Medulla oblongata (tissue), 1 donor: Measurements from ENCODE around the gene METTL16.

Experiments
- DNase-seq: peaks from one replicate; pipeline ENCODE4 v3.0.0-alpha.2; 2015; ENCODE audit errors: extremely low spot score

Gene METTL16

DNA sequence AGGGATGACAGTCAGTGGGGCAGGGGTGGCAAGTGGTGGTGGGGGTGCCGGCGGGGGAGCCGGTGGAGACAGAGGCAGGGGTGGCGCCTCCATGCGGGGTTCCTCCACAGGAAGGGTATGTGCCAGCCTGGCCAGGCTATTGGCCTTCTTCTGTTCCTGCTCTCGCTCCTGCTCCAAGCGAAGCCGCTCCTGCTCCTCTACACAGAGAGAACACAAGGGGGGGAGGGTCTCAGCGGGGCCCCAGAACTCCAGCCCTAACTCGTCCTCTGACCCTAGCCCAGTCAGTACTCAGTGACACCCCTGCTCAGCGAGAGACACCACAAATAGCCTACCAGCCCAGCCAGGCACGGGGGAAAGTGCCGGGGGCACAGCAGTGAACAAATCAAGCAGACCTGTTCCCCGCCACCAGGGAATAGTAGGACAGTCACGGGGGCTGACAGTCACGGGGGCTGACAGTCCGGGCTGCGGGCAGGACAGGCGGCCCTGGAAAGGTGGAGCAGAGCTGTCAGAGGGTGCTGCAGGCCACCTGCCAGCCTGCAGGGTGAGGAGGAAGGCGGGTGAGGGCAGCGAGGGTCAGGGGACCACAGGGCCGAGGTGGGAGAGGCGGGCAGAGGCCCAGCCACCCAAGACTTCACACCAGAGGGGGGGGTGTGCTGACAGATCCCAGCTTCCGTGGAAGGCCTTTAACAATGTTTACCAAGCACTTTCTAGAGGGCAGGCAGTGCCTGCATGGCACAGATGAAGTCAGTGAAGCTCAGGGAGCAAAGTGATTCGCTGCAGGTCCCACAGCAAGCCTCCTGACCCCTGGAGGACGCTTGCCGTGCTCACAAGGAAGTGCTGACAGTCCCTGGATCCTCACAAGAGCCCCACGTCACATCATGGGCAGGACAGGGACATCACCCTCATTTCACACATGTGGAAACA is 116.2 kb downstream of the METTL16 start:
- DNase-seq = no peak

GRCh38 chr17:2394775-2395201 is 116.9 kb downstream of the METTL16 start:
- DNase-seq = no peak

GRCh38 chr17:2393954-2394749 is 117.5 kb downstream of the METTL16 start:
- no peak for DNase-seq

GRCh38 chr17:2393174-2393953 is 118.3 kb downstream of the METTL16 start:
- DNase-seq = peak; percentile 94

DNA sequence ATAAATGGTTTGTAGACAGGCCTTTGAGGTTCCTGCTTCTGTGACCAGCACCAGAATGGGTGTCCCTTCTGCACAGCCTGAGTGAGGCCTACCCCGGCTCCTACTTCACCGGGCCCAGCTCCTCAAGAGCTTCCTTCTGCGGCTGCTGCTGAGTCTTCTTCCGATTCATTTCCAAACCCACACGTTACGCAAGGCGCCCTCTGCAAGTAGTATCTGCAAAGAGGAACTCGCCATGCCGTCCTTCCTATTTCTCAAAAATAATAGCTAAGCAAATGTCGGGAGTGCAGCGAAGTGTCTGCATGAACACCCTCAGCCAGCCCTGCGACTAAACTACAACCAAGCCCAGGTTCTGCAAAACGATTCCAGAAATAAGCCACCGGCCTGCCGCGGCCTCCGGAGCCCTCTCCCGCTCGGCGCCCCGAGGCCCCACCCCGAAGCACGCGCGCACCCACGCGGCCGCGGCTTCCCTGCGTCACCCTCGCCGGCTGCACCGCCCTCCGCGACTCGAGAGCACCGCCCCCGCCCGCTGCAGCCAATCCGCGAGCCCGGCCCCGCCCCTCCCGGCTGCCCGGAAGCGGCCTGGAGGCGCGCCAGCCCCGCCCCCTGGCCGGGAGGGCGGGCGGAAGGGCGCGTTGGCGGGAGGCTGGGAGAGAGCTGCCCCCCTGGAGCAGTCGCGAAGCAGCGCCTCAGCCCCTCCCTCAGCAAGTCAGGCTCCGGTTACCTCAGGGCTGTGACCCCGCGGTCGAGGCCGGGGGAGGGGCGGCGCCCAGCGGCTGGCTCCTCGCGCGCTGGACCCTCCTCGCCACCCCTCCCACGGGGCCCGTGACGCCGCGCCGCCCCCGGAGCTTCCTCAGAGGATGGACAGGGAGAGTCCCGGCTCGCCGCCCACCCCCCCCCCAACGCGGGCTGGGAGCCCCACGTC is 119.2 kb downstream of the METTL16 start:
- DNase-seq = peak; percentile 96

DNA sequence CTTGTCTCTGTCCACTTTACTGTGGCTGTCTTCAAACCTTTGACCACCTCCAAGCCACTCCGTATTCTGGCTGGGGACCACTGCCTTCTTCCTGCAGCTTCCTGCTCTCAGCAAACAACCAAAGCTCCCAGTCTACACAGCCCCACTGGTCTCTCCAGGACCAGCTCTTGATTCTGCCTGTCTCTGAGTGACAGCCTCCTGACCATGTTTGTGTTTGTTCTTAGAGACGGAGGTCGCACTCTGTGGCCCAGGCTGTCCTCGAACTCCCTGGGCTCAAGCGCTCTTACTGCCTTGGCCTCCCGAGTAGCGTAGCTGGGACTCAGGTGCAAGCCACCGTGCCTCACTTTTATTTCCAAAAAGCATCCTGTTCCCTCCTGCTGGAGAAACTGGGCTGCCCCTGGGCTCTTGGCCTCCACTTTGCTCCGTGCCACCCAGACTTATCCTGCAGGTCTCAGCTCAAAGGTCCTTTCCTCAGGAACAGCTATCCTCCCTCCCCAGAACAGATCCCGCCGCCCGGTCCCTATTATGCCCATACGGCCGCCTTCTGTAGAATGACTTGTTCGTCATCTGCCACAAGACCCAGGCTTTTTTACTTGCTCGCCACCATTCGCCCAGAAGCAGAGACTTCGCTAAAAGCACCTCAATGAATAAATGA is 120.0 kb downstream of the METTL16 start:
- DNase-seq = no peak

- no peak for DNase-seq
Observed at GRCh38 chr17:2390199-2390836, 121.4 kb downstream of the METTL16 start.

DNA sequence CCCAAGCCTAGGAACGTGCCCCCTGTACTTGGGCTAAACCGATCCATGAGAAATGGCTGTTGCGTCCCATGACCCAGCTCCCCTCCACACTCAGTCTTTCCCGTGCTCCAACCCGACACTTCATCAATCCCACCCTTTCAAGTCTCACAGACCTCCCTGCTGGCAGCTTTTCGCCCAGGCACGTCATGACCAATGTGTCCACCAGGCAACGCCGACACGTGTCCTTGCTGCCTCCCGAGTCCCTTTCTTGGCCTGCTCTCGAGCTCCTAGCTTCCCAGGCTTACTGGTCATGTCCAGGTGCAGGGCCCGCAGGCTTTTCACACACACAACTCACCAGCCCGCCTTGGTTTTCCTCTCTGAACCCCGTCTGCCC is 123.0 kb downstream of the METTL16 start:
- DNase-seq = no peak

GRCh38 chr17:2388020-2388682 is 123.5 kb downstream of the METTL16 start:
- DNase-seq = no peak

GRCh38 chr17:2387086-2388019 is 124.3 kb downstream of the METTL16 start:
- no peak for DNase-seq

- no peak for DNase-seq
Observed at GRCh38 chr17:2386400-2387085, 125.1 kb downstream of the METTL16 start.

GRCh38 chr17:2385240-2386210 is 126.2 kb downstream of the METTL16 start:
- DNase-seq = no peak

DNA sequence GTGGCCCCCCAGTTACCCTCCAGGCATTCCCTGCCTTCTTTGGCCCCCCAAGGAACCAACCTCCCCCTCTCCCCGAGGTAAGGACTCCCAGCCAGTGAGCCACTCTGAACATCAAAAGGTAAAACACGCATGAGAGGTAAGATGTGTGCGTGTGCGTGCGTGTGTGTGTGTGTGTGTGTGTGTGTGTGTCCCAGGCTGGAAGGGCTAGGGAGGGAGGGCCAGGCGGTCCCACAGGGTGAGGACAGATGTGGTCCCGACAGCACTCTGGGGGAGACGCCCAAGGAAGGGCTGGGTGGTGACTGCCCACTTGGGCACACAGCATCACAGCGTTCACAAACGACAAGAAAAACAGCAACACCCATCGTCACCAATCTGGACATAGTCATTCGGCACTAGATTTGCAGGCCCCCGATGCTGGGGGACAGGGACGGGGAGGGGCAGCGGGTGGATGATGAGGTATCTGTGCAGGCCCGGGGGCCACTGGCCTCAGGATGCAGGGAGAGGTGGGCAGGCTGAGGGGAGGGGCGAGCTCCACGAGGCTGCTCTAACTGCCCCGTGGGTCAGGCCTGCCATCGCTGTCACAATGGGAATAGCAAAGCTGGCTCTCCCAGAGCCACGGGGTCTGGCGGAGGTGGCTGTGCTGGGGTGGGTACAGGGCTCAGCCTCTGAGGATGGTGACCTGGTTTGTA is 127.1 kb downstream of the METTL16 start:
- no peak for DNase-seq

DNA sequence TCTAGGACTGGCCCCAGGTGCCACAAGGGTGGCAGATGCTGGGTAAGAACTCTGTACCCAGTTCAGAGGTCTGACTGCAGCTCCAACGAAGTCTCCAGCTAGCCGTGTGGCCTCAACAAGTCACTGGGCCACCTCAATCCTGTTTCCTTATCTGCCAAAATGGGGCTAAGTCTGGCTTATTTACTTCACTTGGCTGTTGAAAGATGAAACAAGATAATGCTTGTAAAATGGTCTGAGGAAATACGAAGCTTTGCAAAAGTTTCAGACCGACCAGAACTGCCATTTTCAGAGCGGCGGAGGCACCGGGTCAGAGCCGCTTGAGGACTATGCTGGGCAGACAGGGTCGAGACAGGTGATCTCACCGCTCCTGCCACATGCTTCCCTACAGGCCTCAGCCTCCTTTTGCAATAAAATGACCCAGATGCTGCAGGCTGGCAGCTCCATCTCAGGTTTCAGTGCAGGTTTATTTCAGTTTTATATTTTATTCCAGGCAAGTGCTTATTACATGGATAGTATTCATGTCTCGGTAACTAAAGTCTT is 128.0 kb downstream of the METTL16 start:
- DNase-seq = no peak

DNA sequence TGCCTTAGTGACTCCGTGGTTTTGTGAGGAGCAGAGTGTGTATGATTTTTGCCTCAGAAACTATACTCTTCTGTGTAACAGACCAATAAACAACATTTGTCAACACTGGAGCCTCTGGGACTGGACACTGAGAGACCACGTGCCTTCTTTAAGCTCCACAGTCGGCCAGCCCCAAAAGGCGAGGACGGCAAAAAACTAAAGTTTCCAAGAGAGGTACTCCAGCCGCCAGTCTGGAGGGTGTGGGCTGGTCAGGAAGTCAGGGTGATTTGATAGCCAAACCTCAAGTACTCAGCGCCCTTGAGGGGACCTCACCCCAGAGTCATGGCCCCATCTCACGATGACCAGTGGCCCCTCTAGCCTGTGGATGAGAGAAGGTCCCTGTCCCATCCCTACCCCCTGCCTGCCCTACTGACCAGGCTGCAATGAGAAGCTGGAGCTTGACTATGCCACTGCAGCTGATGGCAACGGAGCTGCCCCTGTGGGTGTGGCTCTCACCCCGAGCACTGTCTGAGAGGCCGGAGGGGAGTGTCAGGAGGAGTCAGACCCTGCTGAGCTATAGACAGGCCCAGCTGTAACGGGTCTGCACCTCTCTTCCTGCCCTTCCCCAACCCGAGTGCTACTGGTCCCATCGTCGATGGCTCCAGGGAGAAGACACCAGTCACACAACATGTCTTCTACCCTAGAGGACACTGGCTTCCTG is 130.6 kb downstream of the METTL16 start:
- no peak for DNase-seq
